Measurements from ENCODE around the gene GANAB.

Gene GANAB

GRCh38 chr11:62645671-62645945, 805 bp downstream of the GANAB start:
- H3K4me1 ChIP-seq (ENCODE audit: low read length), result peaks cover 9% of the 10 kb centered on the region

GRCh38 chr11:62644220-62644619, 2.2 kb downstream of the GANAB start:
- peaks cover 5% of the 10 kb centered on the region; the same call in 1 of the 2 replicates for H3F3A ChIP-seq (ENCODE audit: insufficient read depth, low read length)
- no peak overlapping the region for H3K27ac ChIP-seq (ENCODE audit: low read length)
- no peak for DNase-seq
- H3K9me3 ChIP-seq (replicated peaks; ENCODE audit: insufficient read depth, low read length), result no peaks in the 10 kb centered on the region
- peaks cover 9% of the 10 kb centered on the region for H3K4me1 ChIP-seq (ENCODE audit: low read length)
- no peak for TF ChIP-seq EZH2 (optimal IDR thresholded peaks at IDR 0.05; ENCODE audit: low read depth, low read length)
- TF ChIP-seq EZH2phosphoT487 (IDR thresholded peaks at IDR 0.05; ENCODE audit: low read length), result no peak
- no peak for TF ChIP-seq CTCF (IDR thresholded peaks at IDR 0.05; ENCODE audit: low read length)
- no peak overlapping the region for H3K9ac ChIP-seq (ENCODE audit: low read length)
- H3K36me3 ChIP-seq (replicated peaks; ENCODE audit: insufficient read depth, low read length), result 0 out of 2 replicates have a peak, but pooled peaks cover 8% of the 10 kb centered on the region
- no peak overlapping the region for H3K4me3 ChIP-seq (ENCODE audit: low read length)
- no peak overlapping the region for H3K4me2 ChIP-seq (ENCODE audit: low read depth, low read length)
- no peaks in the 10 kb centered on the region for H3K27me3 ChIP-seq (replicated peaks; ENCODE audit: insufficient read depth, low read length)
- no peaks in the 10 kb centered on the region for H4K20me1 ChIP-seq (ENCODE audit: insufficient read depth, low read length)
- H2AFZ ChIP-seq (ENCODE audit: low read length), result no peak overlapping the region
- H3K9me2 ChIP-seq (replicated peaks; ENCODE audit: insufficient read depth, low read length), result no peaks in the 10 kb centered on the region
- peaks cover 68% of the 10 kb centered on the region for H3K79me2 ChIP-seq (ENCODE audit: low read length)

More at GRCh38 chr11:62645671-62645945, 805 bp downstream of the GANAB start:
- no peaks in the 10 kb centered on the region for H3K9me2 ChIP-seq (replicated peaks; ENCODE audit: insufficient read depth, low read length)
- TF ChIP-seq EZH2 (optimal IDR thresholded peaks at IDR 0.05; ENCODE audit: low read depth, low read length) (no peak), EZH2phosphoT487 (IDR thresholded peaks at IDR 0.05; ENCODE audit: low read length) (no peak), CTCF (IDR thresholded peaks at IDR 0.05; ENCODE audit: low read length) (no peak)
- H3K79me2 ChIP-seq (ENCODE audit: low read length), result peaks cover 66% of the 10 kb centered on the region
- H3K27ac ChIP-seq (ENCODE audit: low read length), result peak overlapping the region; percentile 61; the same call in 1 of the 2 replicates
- H3K27me3 ChIP-seq (replicated peaks; ENCODE audit: insufficient read depth, low read length), result no peaks in the 10 kb centered on the region
- H4K20me1 ChIP-seq (ENCODE audit: insufficient read depth, low read length), result no peaks in the 10 kb centered on the region
- H2AFZ ChIP-seq (ENCODE audit: low read length), result no peak overlapping the region
- peak overlapping the region; percentile 89 for H3K4me2 ChIP-seq (ENCODE audit: low read depth, low read length)
- H3F3A ChIP-seq (ENCODE audit: insufficient read depth, low read length), result peaks cover 5% of the 10 kb centered on the region; the same call in 1 of the 2 replicates
- peak overlapping the region; percentile 89 for H3K4me3 ChIP-seq (ENCODE audit: low read length)
- no peaks in the 10 kb centered on the region for H3K9me3 ChIP-seq (replicated peaks; ENCODE audit: insufficient read depth, low read length)
- H3K36me3 ChIP-seq (replicated peaks; ENCODE audit: insufficient read depth, low read length), result 0 out of 2 replicates have a peak, but pooled peaks cover 8% of the 10 kb centered on the region
- DNase-seq, result no peak
- peak overlapping the region; percentile 95 for H3K9ac ChIP-seq (ENCODE audit: low read length)

- Histone ChIP-seq H3K4me1 (ENCODE audit: low read length) (no peaks in the 10 kb centered on the region), H3K9ac (ENCODE audit: low read length) (no peak overlapping the region), H3K4me3 (ENCODE audit: low read length) (no peak overlapping the region), H4K20me1 (ENCODE audit: insufficient read depth, low read length) (no peaks in the 10 kb centered on the region), H3K9me3 (replicated peaks; ENCODE audit: insufficient read depth, low read length) (no peaks in the 10 kb centered on the region), H3K27ac (ENCODE audit: low read length) (no peak overlapping the region), H3K27me3 (replicated peaks; ENCODE audit: insufficient read depth, low read length) (no peaks in the 10 kb centered on the region), H3K4me2 (ENCODE audit: low read depth, low read length) (no peak overlapping the region), H3K36me3 (replicated peaks; ENCODE audit: insufficient read depth, low read length) (peaks cover 21% of the 10 kb centered on the region), H3K9me2 (replicated peaks; ENCODE audit: insufficient read depth, low read length) (no peaks in the 10 kb centered on the region), H3K79me2 (ENCODE audit: low read length) (peaks cover 32% of the 10 kb centered on the region), H3F3A (ENCODE audit: insufficient read depth, low read length) (no peaks in the 10 kb centered on the region; the same call in 1 of the 2 replicates), H2AFZ (ENCODE audit: low read length) (no peak overlapping the region)
- TF ChIP-seq EZH2 (optimal IDR thresholded peaks at IDR 0.05; ENCODE audit: low read depth, low read length), result no peak
- TF ChIP-seq EZH2phosphoT487 (IDR thresholded peaks at IDR 0.05; ENCODE audit: low read length), result no peak
- no peak for TF ChIP-seq CTCF (IDR thresholded peaks at IDR 0.05; ENCODE audit: low read length)
- DNase-seq, result no peak
These were observed 13.9 kb downstream of the GANAB start for GRCh38 chr11:62632492-62632891.
